Retina (tissue), 1 donor: ENCODE measurements around the gene KIF16B.
"Not testable (repeated sequence)": the region's sequence is repeated elsewhere in the genome, so short reads cannot be mapped to it uniquely, and the experiment has no call there.

Experiments
- DNase-seq: peaks from one replicate; pipeline ENCODE4 v3.0.0-alpha.2; 2016

KIF16B gene

GRCh38 chr20:16552015-16552414 is 21.2 kb downstream of the KIF16B start:
- no peak for DNase-seq

- DNase-seq, result no peak
Measured at GRCh38 chr20:16551607-16552006, 21.6 kb downstream of the KIF16B start.

GRCh38 chr20:16548068-16548672 is 25.1 kb downstream of the KIF16B start:
- DNase-seq, result peak; percentile 78

GRCh38 chr20:16544949-16545348 is 28.3 kb downstream of the KIF16B start:
- DNase-seq, result no peak

- DNase-seq, result no peak
Measured at GRCh38 chr20:16542477-16542876, 30.8 kb downstream of the KIF16B start.

GRCh38 chr20:16541878-16542277 is 31.4 kb downstream of the KIF16B start:
- no peak for DNase-seq

GRCh38 chr20:16541226-16541625 is 32.0 kb downstream of the KIF16B start:
- DNase-seq, result no peak

- no peak for DNase-seq
Measured at GRCh38 chr20:16539280-16540021, 33.8 kb downstream of the KIF16B start.

- no peak for DNase-seq
Measured at GRCh38 chr20:16538779-16539178, 34.5 kb downstream of the KIF16B start.

GRCh38 chr20:16537918-16538317 is 35.3 kb downstream of the KIF16B start:
- no peak for DNase-seq

GRCh38 chr20:16537025-16537665 is 36.1 kb downstream of the KIF16B start:
- DNase-seq, result no peak

GRCh38 chr20:16535277-16535676 is 38.0 kb downstream of the KIF16B start:
- DNase-seq, result no peak

- DNase-seq, result no peak
Measured at GRCh38 chr20:16533502-16533901, 39.7 kb downstream of the KIF16B start.

- DNase-seq, result no peak
Measured at GRCh38 chr20:16531485-16531884, 41.8 kb downstream of the KIF16B start.

GRCh38 chr20:16530201-16530681 is 43.0 kb downstream of the KIF16B start:
- no peak for DNase-seq

GRCh38 chr20:16528078-16528477 is 45.2 kb downstream of the KIF16B start:
- no peak for DNase-seq

GRCh38 chr20:16527438-16527837 is 45.8 kb downstream of the KIF16B start:
- DNase-seq, result no peak

- no peak for DNase-seq
Measured at GRCh38 chr20:16526433-16527380, 46.5 kb downstream of the KIF16B start.

GRCh38 chr20:16522651-16523050 is 50.6 kb downstream of the KIF16B start:
- not testable (repeated sequence) for DNase-seq

GRCh38 chr20:16520154-16520553 is 53.1 kb downstream of the KIF16B start:
- no peak for DNase-seq

GRCh38 chr20:16519673-16520072 is 53.6 kb downstream of the KIF16B start:
- DNase-seq, result not testable (repeated sequence)

GRCh38 chr20:16518784-16519084 is 54.5 kb downstream of the KIF16B start:
- DNase-seq, result no peak
